H1 (cell line): ENCODE data around the gene MEF2A. TPM values are rescaled to one million over a fixed set of nuclear protein-coding genes. Genes with fewer than 3 reads are reported as not detected.

ENCODE experiments used
- CTCF ChIA-PET: fragments of 300-600 bp; sonication (Branson Sonifier 250); formaldehyde crosslinking; loops from one replicate; lab custom pipeline; 2021; ENCODE audit not compliant: partially characterized antibody; lab: Charles Lee
- POLR2A ChIA-PET: fragments of 300-600 bp; sonication (Branson Sonifier 250); formaldehyde crosslinking; loops from one replicate; lab custom pipeline; 2021; ENCODE audit warnings: inconsistent platforms; ENCODE audit not compliant: partially characterized antibody; lab: Charles Lee
- DNase-seq, 2 experiments: peaks; one replicate each; pipeline versions ENCODE4 v3.0.0 to v3.0.0-alpha.2; 2010 to 2022; ENCODE audit warnings: low spot score in 2 of 2, low read depth in 1 of 2, mixed read lengths in 1 of 2
- FAIRE-seq: peaks from 2 replicates; lab custom pipeline; 2011; peaks lifted over from hg19 to GRCh38; lab: Jason Lieb, UNC
- H2AFZ ChIP-seq: 2 replicates; pipeline ENCODE4 v1.8.1; 2012; ENCODE audit warnings: low read length, inconsistent platforms
- H2AK5ac ChIP-seq: 2 replicates; pipeline ENCODE4 v1.6.1; 2013; ENCODE audit warnings: low read depth, low read length
- H2BK120ac ChIP-seq: replicated peaks from 2 replicates; pipeline ENCODE3; 2013; ENCODE audit warnings: low read depth, low read length, inconsistent platforms
- H2BK12ac ChIP-seq: 2 replicates; pipeline ENCODE4 v1.6.1; 2013; ENCODE audit warnings: low read depth, low read length
- H2BK15ac ChIP-seq: 2 replicates; pipeline ENCODE4 v1.6.1; 2013; ENCODE audit warnings: low read length
- H2BK20ac ChIP-seq: 2 replicates; pipeline ENCODE4 v1.6.1; 2013; ENCODE audit warnings: low read length
- H2BK5ac ChIP-seq: 2 replicates; pipeline ENCODE4 v1.6.1; 2013; ENCODE audit warnings: low read depth, low read length
- H3K14ac ChIP-seq: 2 replicates; pipeline ENCODE4 v1.6.1; 2013; ENCODE audit warnings: inconsistent platforms; ENCODE audit not compliant: insufficient read length
- H3K18ac ChIP-seq: 2 replicates; pipeline ENCODE4 v1.6.1; 2013; ENCODE audit warnings: low read length; ENCODE audit errors: extremely low read depth
- H3K23ac ChIP-seq: 2 replicates; pipeline ENCODE4 v1.6.1; 2013; ENCODE audit warnings: inconsistent platforms; ENCODE audit not compliant: insufficient read length
- H3K23me2 ChIP-seq: 2 replicates; pipeline ENCODE4 v1.6.1; 2013; ENCODE audit warnings: low read depth, low read length
- H3K27ac ChIP-seq: 2 replicates; pipeline ENCODE4 v1.6.1; 2011; ENCODE audit warnings: low read depth, low read length, inconsistent platforms
- H3K27me3 ChIP-seq, 4 experiments: replicated peaks in 1 of 4; 1 replicate in 1 of 4; 2 replicates in 3 of 4; pipeline versions ENCODE4 v1.6.1 to v1.8.1; 2011 to 2013; ENCODE audit warnings: low read length in 3 of 4, mild to moderate bottlenecking in 3 of 4, inconsistent platforms in 2 of 4, mixed read lengths in 2 of 4, moderate library complexity in 1 of 4; ENCODE audit not compliant: control insufficient read depth in 3 of 4, insufficient read depth in 3 of 4; ENCODE audit errors: extremely low read depth in 1 of 4
- H3K36me3 ChIP-seq, 4 experiments: 2 replicates each; pipeline versions ENCODE4 v1.6.1 to v1.8.1; 2011 to 2013; ENCODE audit warnings: mild to moderate bottlenecking in 4 of 4, low read length in 3 of 4, moderate library complexity in 2 of 4, control low read depth in 1 of 4, inconsistent platforms in 1 of 4; ENCODE audit not compliant: insufficient read depth in 4 of 4, control insufficient read depth in 2 of 4
- H3K4ac ChIP-seq: replicated peaks from 2 replicates; pipeline ENCODE3; 2013; ENCODE audit warnings: low read length, low read depth, mixed read lengths, inconsistent platforms; ENCODE audit not compliant: insufficient read length
- H3K4me1 ChIP-seq, 4 experiments: replicated peaks in 1 of 4; 1 replicate in 1 of 4; 2 replicates in 3 of 4; pipeline versions ENCODE4 v1.6.1 to v1.8.1; 2011 to 2013; ENCODE audit warnings: low read length in 3 of 4, inconsistent platforms in 2 of 4, mixed read lengths in 1 of 4; ENCODE audit not compliant: insufficient read depth in 4 of 4, control insufficient read depth in 3 of 4
- H3K4me2 ChIP-seq, 2 experiments: 2 replicates each; pipeline versions ENCODE4 v1.6.1 to v1.8.1; 2011 to 2013; ENCODE audit warnings: low read depth in 2 of 2, low read length in 2 of 2, control low read depth in 1 of 2, inconsistent platforms in 1 of 2, mild to moderate bottlenecking in 1 of 2; ENCODE audit not compliant: insufficient read depth in 1 of 2
- H3K4me3 ChIP-seq, 4 experiments: fragments of 200-600, 300-600 bp in 1 of 4; sonication (generic), shearing (Covaris generic), sonication (Bioruptor Twin) in 1 of 4; 2 replicates each; pipeline versions ENCODE4 v1.5.1 to v1.8.1; 2011 to 2016; ENCODE audit warnings: low read length in 4 of 4, low read depth in 3 of 4, control low read depth in 2 of 4, inconsistent platforms in 2 of 4, mild to moderate bottlenecking in 2 of 4, mixed read lengths in 1 of 4, moderate library complexity in 1 of 4; ENCODE audit not compliant: insufficient read depth in 2 of 4; ENCODE audit errors: extremely low read depth in 1 of 4
- H3K56ac ChIP-seq: replicated peaks from 2 replicates; pipeline ENCODE3; 2013; ENCODE audit warnings: low read depth, mild to moderate bottlenecking, mixed read lengths, low read length, inconsistent platforms; ENCODE audit not compliant: insufficient read length
- H3K79me1 ChIP-seq: 2 replicates; pipeline ENCODE4 v1.6.1; 2013; ENCODE audit warnings: low read depth, low read length, control low read depth
- H3K79me2 ChIP-seq, 2 experiments: 2 replicates each; pipeline versions ENCODE4 v1.6.1 to v1.8.1; 2012 to 2013; ENCODE audit warnings: low read length in 2 of 2, mild to moderate bottlenecking in 2 of 2, inconsistent platforms in 1 of 2; ENCODE audit not compliant: insufficient read depth in 2 of 2, control insufficient read depth in 1 of 2
- H3K9ac ChIP-seq, 4 experiments: replicated peaks in 1 of 4; 1 replicate in 1 of 4; 2 replicates in 3 of 4; pipeline versions ENCODE4 v1.6.1 to v1.8.1; 2011 to 2013; ENCODE audit warnings: low read depth in 3 of 4, low read length in 3 of 4, control low read depth in 2 of 4, mild to moderate bottlenecking in 2 of 4, moderate library complexity in 2 of 4, inconsistent platforms in 1 of 4; ENCODE audit errors: extremely low read depth in 1 of 4
- H3K9me3 ChIP-seq, 2 experiments: 2 replicates each; pipeline versions ENCODE4 v1.6.1 to v1.8.1; 2012 to 2013; ENCODE audit warnings: mild to moderate bottlenecking in 2 of 2, moderate library complexity in 2 of 2, control low read depth in 1 of 2, inconsistent platforms in 1 of 2, low read depth in 1 of 2, low read length in 1 of 2, mixed read lengths in 1 of 2; ENCODE audit not compliant: insufficient read depth in 2 of 2
- H4K20me1 ChIP-seq, 2 experiments: replicated peaks in 1 of 2; 2 replicates each; pipeline versions ENCODE3 to v1.8.1; 2011 to 2013; ENCODE audit warnings: inconsistent platforms in 2 of 2, low read length in 2 of 2, mild to moderate bottlenecking in 1 of 2; ENCODE audit not compliant: insufficient read depth in 2 of 2, control insufficient read depth in 1 of 2
- H4K5ac ChIP-seq: 2 replicates; pipeline ENCODE4 v1.6.1; 2013; ENCODE audit warnings: low read length, low read depth, mixed read lengths, inconsistent platforms; ENCODE audit not compliant: insufficient read length
- H4K8ac ChIP-seq: 2 replicates; pipeline ENCODE4 v1.8.0; 2013; ENCODE audit warnings: mild to moderate bottlenecking, moderate library complexity, low read length, inconsistent platforms; ENCODE audit not compliant: insufficient read depth; ENCODE audit errors: extremely low read depth
- H4K91ac ChIP-seq: replicated peaks from 2 replicates; pipeline ENCODE3; 2013; ENCODE audit warnings: low read length, mixed read lengths, inconsistent platforms; ENCODE audit not compliant: insufficient read length
- ASH2L ChIP-seq: fragments of 200-600, 300-600 bp; sonication (generic); IDR thresholded peaks from one replicate; pipeline ENCODE4 v1.7.1; 2017; ENCODE audit warnings: low read length
- BCL11A ChIP-seq, 2 experiments: IDR thresholded peaks; one replicate each; pipeline ENCODE4 v1.6.1; 2011; ENCODE audit warnings: low read depth in 2 of 2, low read length in 2 of 2, mild to moderate bottlenecking in 2 of 2
- BRCA1 ChIP-seq: IDR thresholded peaks from 2 replicates; pipeline ENCODE4 v1.6.1; 2012; ENCODE audit warnings: low read depth, low read length, improper control_type of control experiment
- E2F6 ChIP-seq: IDR thresholded peaks from 2 replicates; pipeline ENCODE4 v1.6.1; 2012; ENCODE audit warnings: inconsistent platforms
- EZH2 ChIP-seq: fragments of 200-600 bp; sonication (generic); IDR thresholded peaks from 2 replicates; pipeline ENCODE4 v1.7.1; 2012; ENCODE audit warnings: low read depth, mild to moderate bottlenecking, moderate library complexity, low read length, inconsistent platforms; ENCODE audit not compliant: severe bottlenecking
- GABPA ChIP-seq: IDR thresholded peaks from 2 replicates; pipeline ENCODE4 v1.6.1; 2011; ENCODE audit warnings: mild to moderate bottlenecking, low read length, moderate library complexity, borderline replicate concordance; ENCODE audit not compliant: insufficient read depth
- JUND ChIP-seq: IDR thresholded peaks from 2 replicates; pipeline ENCODE4 v1.6.1; 2011; ENCODE audit warnings: mild to moderate bottlenecking, improper control_type of control experiment, low read length
- KDM1A ChIP-seq: fragments of 200-600, 300-600 bp; sonication (generic); IDR thresholded peaks from 2 replicates; pipeline ENCODE4 v1.7.1; 2016; ENCODE audit warnings: mild to moderate bottlenecking, low read length, borderline replicate concordance
- RFX5 ChIP-seq: IDR thresholded peaks from 2 replicates; pipeline ENCODE4 v1.6.1; 2011; ENCODE audit warnings: low read depth, low read length, improper control_type of control experiment, borderline replicate concordance
- RNF2 ChIP-seq: fragments of 200-900, 300-1000 bp; sonication (generic); IDR thresholded peaks from 2 replicates; pipeline ENCODE4 v1.7.1; 2016; ENCODE audit warnings: borderline replicate concordance, low read depth, mild to moderate bottlenecking, antibody characterized with exemption, low read length; ENCODE audit not compliant: poor library complexity, severe bottlenecking; ENCODE audit errors: missing control alignments
- RXRA ChIP-seq: IDR thresholded peaks from 2 replicates; pipeline ENCODE4 v1.6.1; 2011; ENCODE audit warnings: low read depth, mild to moderate bottlenecking, low read length, moderate library complexity; ENCODE audit not compliant: insufficient read depth
- TBP ChIP-seq: IDR thresholded peaks from 2 replicates; pipeline ENCODE4 v1.6.1; 2011; ENCODE audit warnings: low read depth, low read length, improper control_type of control experiment
- TEAD4 ChIP-seq: IDR thresholded peaks from 2 replicates; pipeline ENCODE4 v1.6.1; 2012; ENCODE audit warnings: low read depth, low read length, inconsistent platforms, mixed read lengths
- WGBS, 2 experiments: shearing (Covaris generic) in 1 of 2; methylation state at CpG; one replicate each; pipeline versions ENCODE4 v1.1.6 to v1.1.7; 2013 to 2015; ENCODE audit warnings: low lambda C conversion rate in 2 of 2, mixed read lengths in 2 of 2, inconsistent platforms in 1 of 2, low coverage in 1 of 2, missing lambda C conversion rate in 1 of 2; ENCODE audit not compliant: insufficient replicate concordance in 2 of 2, insufficient coverage in 1 of 2, insufficient read length in 1 of 2; ENCODE audit errors: extremely low coverage in 1 of 2, missing lambda C conversion rate in 1 of 2; 5-methylcytosine and 5-hydroxymethylcytosine counted together
- polyA plus RNA-seq, 7 experiments: library from polyadenylated mRNA; depleted of rRNA in 3 of 7; stranded (reverse) in 5 of 7; unstranded in 2 of 7; fragments of >200 nt in 5 of 7; fragments of 200-250 nt in 2 of 7; gene quantifications; 1 replicate in 5 of 7; 2 replicates in 1 of 7; 4 replicates in 1 of 7; pipeline versions ENCODE4 v1.2.1 to v1.2.3, GENCODE V29; 2011 to 2013; ENCODE audit warnings: missing spikeins in 2 of 7, mixed read lengths in 2 of 7
- total RNA-seq: library from RNA; stranded (reverse); fragmentation: NEBNext Ultra II Directional; extraction: Animal tissue kit (Norgen Biotek cat#: 25700); gene quantifications from 2 replicates; pipeline ENCODE4 v1.2.1, GENCODE V29; 2021

MEF2A gene
- total and polyA plus RNA-seq, 2 of the 8 experiments (the other 6 are each of a cell fraction or from before 2014, with no cell fraction given), result 15.6 to 22.5 TPM

- Histone ChIP-seq H4K20me1 (peaks cover 0 to 2% of the 10 kb centered on the region in 2 experiments), H2BK120ac (no peak overlapping the region), H2BK20ac (no peak overlapping the region), H2BK12ac (no peak overlapping the region), H2AFZ (no peak overlapping the region), H4K8ac (no peak overlapping the region), H3K9me3 (peaks cover 3 to 4% of the 10 kb centered on the region in 2 experiments; a peak in 2 of 4 replicates), H3K56ac (no peak overlapping the region), H3K4me3 (no peak overlapping the region), H3K4me1 (peaks cover 0 to 6% (median 4%) of the 10 kb centered on the region in 4 experiments; a peak in 5 of 7 replicates), H3K18ac (no peak overlapping the region), H3K36me3 (peaks cover 0 to 4% (median under 1%) of the 10 kb centered on the region in 4 experiments; a peak in 2 of 8 replicates), H3K9ac (no peak overlapping the region), H3K27ac (no peak overlapping the region), H3K14ac (no peak overlapping the region), H3K23me2 (no peaks in the 10 kb centered on the region), H2BK15ac (no peak overlapping the region), H4K91ac (no peak overlapping the region), H2BK5ac (no peak overlapping the region), H3K79me2 (peaks cover 3 to 95% of the 10 kb centered on the region in 2 experiments; a peak in 3 of 4 replicates), H3K79me1 (peaks cover 2% of the 10 kb centered on the region), H3K23ac (no peak overlapping the region), H3K4ac (no peak overlapping the region), H3K27me3 (no peaks in the 10 kb centered on the region), H2AK5ac (no peak overlapping the region), H4K5ac (no peak overlapping the region), H3K4me2 (no peak overlapping the region)
- no peak for FAIRE-seq
- WGBS, 2 experiments, result 95% methylated on average over 2 of the region's 2 CpGs; no CpG with 5 or more reads in 1 of the 2 experiments
- POLR2A ChIA-PET, result no interaction called here
- CTCF ChIA-PET, result interaction anchor here (0.9 kb wide), 1 partner anchor 63 kb away, joined by 4 read pairs; no protein-coding TSS in a partner anchor
- DNase-seq, result no peak
- TF ChIP-seq GABPA (no peak), EZH2 (no peak), RNF2 (no peak), KDM1A (no peak), ASH2L (no peak), E2F6 (no peak), TEAD4 (no peak), BCL11A (IDR thresholded peaks at IDR 0.05; ENCODE audit: low read depth in 2 of 2, low read length in 2 of 2) (no peak), TBP (no peak), BRCA1 (no peak), RFX5 (no peak), JUND (no peak), RXRA (no peak)
Measured at GRCh38 chr15:99619712-99620111, 53.9 kb downstream of the MEF2A start.
